NCI-H1092 treated with DMSO at 0.1 percent for 48 hours (cell line): Measurements from ENCODE around the gene RFTN1.
"Not testable (repeated sequence)": the region's sequence is repeated elsewhere in the genome, so short reads cannot be mapped to it uniquely, and the experiment has no call there.

Source experiments
- DNase-seq: peaks from one replicate; lab custom pipeline; 2025; lab: John Stamatoyannopoulos, UW

The RFTN1 gene

DNA sequence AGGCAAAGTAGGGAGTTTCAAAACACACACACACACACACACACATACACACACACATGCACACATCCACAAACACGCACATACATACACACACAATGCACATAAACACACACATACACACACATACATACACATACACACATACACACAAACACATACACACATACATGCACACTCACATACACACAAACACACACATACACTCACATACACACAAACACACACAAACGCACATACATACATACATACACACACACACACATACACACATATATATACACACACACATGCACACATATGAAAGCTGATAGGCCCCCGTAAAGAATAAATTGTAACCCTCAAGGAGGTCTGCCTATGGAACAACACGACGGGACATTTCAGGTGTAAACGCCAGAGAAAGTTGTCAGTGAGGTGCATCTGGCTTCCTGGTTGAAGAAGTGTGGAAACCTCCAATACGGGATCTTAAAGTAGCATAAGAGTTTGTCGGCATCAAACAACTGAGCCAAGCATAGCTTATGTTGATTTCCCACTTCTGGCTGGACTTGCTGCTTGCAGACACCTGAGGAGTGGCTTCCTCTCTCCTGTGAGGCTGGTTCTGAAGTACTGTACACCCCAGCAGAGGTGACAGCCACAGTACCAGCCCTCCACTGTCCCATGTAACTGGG is 5.8 kb downstream of the RFTN1 start:
- no peak for DNase-seq

DNA sequence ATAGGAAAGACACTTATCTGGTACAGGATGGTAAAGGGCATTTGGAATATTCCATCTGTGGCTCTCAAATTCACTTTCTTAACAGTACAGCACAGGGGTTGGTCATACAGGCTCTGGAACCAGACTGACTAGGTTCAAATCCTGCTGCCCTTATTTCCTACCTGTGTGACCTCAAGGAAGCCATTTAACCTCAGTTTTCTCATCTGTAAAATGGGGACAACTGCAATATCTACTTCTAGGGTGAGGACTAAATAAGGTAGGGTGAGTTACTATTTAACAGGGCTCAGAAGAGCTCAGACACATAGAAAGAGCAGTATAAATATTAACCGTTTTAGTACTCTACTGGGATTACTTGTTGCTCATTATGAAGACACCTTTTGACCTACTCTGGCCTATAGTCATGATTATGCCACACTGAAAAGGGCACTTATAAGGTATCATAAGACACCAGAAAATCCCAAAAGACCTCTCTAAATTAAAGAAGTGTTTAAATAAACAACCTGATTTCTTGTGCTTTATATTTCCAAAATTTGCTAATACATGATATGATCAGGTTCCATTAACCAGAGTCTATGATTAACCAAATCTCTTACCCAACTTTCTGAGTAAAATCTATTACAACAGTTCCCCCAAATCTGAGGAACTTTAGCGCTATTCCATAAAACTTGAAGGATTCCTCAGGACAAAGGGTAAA is 6.5 kb downstream of the RFTN1 start:
- no peak for DNase-seq

DNA sequence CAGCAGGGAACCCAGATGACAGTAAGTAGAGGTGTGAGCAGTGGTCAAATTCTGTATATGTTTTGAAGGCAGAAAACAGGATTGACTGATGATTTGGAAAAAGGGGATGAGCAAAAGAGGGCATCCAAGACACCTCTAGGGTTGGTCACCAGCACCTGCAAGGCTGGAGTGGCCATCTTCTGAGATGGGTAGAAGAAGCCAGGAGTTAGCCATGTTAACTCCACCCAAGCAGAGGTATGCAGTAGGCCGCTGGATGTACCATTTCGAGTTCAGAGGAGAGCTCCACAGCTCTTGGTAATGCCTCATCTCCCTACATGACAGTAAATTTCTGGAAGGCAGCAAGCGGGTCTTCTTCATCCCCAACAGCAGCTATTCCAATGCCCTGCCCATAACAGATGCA is 7.0 kb downstream of the RFTN1 start:
- DNase-seq, result no peak

DNA sequence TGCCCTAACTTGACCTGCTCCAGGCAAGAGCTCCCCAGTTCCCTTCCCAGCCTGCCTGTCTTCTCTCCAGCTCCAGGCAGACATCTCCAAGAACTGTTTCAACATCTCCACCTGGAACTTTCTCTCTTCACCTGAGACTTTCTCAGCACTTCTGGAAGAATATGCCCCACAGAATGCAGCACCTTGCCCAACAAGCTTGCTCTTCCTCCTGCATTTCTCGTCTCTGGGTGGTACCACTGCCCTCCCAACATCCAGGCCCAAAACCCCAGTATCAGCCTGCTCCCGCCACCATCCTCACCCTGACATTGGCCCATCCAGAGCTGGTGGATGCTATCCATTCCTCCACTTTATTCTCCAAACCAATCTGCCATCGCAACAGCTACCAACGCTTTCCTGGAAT is 8.8 kb downstream of the RFTN1 start:
- no peak for DNase-seq

DNA sequence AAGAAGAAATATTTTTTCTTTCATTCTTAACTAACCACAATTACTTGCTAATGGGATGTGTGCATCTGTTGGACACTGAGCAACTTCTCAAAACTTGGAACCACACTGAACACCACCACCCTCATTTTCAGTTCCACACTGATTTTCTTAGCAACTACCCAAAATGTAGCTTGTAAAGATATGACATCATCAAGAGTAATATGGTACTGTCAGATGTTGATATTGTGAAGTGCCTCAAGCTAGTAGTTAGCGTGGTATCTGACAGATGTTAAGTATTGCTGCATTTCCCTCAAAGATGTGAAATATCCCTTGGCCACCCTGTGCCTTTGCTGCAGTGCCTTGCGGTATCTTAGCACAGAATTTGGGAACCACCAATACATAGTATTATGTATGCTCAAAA is 9.3 kb downstream of the RFTN1 start:
- no peak for DNase-seq

DNA sequence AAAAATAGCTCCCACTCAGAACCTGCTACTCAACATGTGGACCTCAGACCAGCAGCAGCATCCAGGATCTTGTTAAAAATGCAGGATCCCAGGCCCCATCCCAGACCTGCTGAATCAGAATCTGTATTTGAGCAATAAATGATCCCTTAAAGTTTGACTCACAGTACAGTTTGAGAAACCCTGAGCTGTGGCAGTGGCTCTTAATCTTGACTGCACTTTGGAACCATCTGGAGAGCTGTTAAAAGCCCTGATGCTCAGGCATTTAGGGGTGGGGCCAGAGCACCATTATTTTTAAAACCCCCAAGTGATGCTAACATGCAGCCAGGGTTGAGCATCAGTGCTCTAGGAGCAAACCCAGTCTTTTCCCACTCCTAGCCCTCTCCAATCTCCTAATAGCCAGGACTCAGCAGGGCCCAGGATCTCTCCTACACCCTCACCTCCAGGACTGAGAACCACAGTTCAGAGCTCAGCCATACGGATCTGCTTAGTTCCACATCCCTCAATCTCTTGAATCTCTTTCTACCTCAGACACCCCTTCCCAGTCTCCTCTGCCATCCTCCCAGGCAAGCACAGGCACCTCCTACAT is 10.2 kb downstream of the RFTN1 start:
- DNase-seq, result no peak

DNA sequence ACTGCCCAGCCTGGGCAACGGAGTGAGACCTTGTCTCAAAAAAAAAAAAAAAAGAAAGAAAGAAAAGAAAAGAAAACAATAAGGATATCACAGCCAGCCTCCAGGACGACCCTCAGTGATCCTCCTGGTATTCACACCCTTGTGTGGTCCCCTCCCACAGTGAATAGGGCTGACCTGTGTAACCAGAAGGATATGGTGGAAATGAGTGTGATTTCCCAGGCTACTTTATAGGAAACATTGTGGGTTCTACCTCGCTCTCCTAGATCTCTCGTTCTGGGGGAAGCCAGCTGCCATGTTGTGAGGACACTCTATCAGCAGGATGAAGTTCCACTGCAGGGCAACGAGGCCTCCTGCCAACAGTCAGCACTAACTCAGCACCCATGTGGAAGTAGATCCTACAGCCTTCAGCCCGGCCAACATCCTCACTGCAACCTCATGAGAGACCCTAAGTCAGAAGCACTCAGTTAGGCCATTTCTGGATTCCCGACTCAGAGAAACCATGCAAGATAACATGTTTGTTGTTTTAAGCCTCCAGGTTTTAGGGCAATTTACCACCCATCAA is 11.1 kb downstream of the RFTN1 start:
- DNase-seq, result no peak

DNA sequence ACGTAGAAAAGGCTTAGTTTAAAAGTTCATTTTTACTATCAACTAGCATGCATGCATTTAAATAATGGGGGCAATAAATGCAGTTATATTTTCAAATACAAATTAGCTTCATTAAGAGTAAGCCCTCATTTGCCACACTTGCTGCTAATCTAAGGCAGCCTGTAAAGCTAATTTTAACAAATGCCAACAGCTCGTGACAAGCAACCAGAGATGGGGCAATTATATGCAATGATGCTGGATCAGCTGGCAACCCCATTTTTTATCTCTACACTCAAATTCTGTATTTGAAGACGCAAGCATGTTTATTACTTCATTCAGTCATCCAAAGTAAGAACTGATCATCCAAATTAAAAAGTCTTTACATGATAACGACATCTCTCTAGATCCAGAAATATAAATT is 12.1 kb downstream of the RFTN1 start:
- DNase-seq, result no peak

DNA sequence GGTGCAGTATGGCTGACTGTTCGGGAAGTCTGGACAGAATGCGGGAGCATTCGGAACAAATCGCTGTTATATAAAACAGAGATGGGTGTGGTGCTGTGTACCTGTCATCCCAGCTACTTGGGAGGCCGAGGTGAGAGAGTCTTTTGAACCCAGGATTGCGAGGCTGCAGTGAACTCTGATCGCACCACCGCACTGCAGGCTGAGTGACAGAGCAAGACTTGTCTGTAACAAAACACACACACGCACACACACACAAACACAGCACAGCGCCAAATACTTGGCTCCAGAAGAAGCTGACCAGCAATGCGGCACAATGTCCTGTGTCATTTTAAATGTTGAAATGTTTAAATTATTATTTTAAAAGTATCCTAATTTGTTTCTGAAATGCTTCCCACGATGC is 12.6 kb downstream of the RFTN1 start:
- no peak for DNase-seq

DNA sequence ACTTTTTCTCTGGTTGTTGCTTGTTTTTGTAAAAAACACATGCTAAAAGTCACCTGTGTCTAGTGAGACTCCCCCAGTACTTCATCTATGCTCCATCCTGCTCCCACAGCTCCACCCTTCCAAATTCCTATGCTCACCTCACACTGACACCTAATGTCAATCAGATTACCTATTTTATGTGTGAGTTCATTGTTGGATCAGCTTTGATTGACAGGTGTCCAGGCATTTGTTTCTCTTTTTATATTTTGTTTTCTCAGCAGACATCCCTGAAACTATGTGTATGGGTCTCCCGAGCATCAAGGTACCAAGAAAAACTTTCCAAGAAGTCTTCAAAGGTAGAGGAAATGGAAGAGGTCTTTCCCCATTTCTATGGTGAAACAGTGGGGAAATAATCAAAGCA is 13.4 kb downstream of the RFTN1 start:
- DNase-seq, result no peak

DNA sequence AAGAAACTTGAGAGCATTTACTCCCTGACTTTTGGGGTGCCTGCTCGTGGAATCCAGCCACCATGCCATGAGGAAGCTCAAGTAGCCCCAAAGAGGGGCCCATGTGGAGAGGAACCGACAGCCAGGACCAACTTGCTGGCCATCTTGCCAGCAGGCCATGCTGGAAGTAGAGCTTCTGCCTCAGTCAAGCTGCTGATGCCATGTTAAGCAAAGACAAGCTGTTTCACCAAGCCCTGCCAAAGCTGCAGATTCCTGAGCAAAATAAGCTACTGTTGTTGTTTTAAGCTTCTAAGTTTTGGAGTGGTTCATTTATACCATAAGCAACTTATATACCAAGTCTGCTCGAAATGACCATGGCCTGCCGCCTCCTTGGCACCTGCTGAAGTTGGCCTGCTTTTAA is 14.1 kb downstream of the RFTN1 start:
- DNase-seq, result no peak

DNA sequence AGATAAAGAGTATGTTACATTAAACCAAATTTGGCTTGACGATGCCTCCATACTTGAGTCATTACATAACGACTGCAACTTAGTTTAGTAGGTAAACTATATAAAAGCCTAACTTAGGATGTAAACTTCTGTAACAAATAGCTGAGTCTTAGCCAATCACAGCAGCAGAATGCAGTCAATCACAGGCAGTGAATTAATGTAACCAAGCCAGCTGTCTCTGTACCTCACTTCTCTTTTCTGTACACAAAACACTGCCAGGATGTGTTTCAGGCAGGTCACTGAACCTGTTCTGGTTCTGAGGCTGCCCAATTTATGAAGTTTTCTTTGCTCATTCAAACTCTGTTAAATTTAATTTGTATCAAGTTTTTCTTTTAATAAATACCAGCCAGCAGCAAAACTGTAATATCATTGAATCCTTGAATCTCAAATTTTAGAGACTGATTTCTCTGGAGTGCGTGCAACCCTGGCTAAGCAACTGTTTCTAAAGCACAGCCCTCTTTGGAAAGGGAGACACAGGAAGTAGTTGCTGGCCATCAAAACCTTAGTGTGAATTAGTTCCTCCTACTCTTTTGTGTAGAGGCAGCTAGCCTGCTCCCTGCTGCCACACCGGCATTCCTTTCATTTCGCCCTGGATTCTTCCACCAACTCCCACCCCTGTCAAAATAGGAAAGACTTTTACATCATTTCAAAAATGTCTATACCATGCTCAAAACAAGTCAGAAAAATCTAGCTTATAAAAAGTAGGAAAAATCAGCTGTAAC is 15.2 kb downstream of the RFTN1 start:
- no peak for DNase-seq

DNA sequence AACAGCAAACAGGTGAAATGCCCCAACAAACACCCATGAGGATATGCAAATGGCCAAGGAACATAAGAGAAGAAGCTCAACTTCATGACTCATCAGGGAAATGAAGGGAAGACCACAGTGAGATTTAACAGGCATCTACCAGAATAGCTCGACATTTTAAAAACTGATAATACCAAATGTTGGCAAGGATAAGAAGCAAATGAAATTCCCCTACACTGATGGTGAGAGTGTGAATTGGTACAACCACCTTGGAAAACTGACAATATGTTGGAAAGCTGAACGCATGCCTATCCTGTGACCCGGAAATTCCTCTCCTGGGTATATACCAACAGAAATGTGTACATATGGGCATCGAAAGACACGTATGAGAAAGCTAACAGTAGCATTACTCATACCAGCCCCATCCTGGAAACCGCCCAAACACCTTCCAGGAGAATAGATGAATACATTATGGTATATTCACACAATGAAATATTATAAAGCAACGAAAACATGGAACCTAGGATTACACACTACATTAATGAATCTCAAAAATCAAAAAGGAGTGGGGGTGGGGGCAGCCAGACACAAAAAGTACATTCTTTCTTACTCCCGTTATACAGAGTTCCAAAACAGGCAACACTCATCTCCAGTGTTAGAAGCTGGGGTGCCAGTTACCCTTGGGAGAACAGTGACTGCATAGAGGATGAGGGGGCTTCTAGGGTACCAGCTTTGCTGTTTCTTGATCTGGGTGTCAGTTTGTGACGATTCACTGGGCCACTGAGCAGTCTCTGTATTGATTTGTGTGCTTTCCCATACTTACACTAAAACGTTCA is 16.9 kb downstream of the RFTN1 start:
- DNase-seq, result no peak

DNA sequence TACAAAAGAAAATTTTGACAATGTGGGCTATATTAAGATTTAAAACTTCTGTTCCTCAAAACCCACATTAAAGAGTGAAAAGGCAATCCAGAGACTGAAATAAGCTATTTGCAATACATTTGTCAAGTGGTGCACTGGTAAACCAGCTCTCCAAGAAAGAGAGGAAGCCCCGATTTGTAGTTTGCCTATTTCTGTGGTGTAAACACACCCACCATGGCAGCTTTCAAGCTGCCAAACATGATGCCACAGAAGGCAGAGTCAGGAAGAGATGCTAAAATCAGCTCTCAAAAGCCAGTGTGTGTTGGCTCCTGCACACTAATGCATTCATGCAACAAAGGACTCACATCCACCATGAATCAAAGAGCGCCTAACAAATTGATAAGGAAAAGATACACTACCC is 17.5 kb downstream of the RFTN1 start:
- DNase-seq, result no peak

DNA sequence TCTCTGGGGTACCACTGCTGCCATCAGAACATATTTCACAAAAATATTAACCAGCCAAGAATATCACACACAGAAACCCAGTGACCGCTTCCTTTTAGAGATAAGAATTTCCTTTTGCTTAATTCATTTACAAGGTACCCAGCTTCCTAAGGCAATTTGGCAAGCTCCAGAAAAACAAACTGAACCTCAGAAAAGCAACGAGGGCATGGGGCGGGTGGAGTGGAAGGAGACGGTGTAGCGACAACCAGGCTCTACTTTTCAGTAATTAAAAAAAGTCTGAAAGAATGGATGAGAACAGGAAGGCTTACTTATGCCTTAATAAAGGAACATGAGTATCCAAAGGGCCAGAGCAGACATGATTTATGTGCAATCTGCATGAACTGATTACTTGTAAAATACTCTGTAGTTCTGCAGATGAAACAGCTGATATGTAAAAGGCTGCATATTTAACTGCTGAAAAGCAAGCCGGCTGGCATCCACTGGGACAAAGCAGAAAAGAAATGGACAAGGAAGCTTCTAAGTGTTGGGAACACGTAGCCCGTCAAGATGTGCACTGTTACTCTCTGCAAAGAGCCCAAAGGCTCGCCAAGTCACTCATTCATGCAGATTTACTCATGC is 18.6 kb downstream of the RFTN1 start:
- DNase-seq, result no peak

DNA sequence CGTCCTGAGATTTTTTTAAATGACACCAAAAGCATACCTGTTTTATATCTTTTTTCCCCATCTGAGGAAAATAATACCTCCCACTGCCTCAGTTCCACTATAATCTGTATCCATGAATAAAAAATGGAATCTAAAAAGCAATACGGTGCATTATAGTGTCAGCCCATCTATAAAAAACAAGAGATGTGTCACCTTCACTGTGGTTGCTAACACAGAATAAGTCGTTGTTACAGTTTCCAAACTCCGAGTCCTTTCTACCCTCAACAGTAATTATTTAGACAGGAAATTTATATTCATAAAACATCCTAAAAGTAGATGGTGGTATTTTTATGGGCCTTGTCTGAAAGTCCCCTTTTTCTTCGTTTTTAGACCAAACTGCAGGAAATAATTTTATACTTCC is 19.4 kb downstream of the RFTN1 start:
- DNase-seq, result no peak

DNA sequence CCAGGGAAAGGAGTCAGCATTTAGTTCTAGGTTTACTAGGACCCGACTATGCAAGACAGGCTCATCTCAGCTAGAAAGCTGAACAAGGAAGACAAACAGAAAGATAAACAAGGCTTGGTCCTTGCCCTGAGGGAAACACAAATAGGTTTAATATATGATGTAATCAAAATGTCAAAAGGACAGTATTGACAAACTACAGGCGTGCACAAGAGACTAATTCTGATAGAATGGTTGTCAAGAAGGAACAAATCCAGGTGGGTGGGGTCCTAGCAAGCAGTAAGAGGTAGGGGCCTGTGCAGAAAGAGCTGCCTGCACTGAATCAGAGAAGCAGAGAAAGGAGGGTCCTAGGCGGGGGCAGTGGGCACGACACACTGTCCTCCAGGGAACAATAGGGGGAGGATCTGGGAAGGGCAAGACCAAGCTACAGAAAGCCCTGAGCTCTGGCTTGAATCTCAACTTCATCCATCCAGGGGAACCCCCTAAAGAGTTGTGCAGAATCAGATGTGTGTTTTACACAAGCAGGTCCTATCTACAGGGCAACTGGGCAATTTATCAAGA is 23.4 kb downstream of the RFTN1 start:
- DNase-seq, result no peak

DNA sequence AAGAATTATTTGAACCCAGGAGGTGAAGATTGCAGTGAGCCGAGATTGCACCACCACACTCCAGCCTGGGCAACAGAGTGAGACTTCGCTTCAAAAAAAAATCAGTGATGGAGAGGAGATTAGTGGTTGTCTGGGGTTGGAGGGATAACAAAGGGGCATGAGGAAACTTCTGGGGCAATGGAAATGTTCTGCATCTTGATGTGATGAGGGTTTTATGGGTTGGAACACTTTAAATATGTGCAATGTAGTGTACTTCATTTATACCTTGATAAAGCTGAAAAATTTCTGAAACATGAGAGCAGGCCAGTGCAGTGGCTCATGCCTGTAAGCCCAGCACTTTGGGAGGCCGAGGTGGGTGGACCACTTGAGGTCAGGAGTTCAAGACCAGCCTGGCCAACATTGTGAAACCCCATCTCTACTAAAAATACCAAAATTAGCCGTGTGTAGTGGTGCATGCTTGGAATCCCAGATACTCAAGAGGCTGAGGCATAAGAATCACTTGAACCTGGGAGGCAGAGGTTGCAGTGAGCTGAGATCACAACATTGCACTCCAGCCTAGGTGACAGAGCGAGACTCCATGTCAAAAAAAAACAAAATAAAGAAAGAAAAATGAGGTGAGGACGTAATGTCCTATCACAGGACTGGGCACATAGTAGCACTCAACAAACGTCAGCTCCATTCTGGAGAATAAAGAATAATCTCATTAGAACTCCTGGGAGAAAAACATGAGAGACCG is 24.0 kb downstream of the RFTN1 start:
- not testable (repeated sequence) for DNase-seq

DNA sequence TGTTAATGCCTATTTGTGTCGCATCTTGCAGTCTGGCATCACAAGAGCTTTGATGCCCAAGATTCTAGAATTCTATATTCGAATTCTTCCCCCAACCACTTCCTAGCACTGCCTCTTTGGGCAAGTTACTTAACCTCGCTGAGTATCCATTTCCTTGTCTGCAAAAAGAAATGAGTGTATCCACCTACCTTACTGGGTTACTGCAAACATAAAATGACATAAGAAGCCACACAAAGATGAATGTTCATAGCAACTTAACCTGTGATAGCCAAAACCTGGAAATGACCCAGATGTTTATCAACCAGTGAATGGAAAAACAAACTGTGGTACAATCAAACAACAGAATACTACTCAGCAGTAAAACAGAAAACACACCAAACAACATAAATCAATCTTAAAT is 24.9 kb downstream of the RFTN1 start:
- DNase-seq, result no peak

DNA sequence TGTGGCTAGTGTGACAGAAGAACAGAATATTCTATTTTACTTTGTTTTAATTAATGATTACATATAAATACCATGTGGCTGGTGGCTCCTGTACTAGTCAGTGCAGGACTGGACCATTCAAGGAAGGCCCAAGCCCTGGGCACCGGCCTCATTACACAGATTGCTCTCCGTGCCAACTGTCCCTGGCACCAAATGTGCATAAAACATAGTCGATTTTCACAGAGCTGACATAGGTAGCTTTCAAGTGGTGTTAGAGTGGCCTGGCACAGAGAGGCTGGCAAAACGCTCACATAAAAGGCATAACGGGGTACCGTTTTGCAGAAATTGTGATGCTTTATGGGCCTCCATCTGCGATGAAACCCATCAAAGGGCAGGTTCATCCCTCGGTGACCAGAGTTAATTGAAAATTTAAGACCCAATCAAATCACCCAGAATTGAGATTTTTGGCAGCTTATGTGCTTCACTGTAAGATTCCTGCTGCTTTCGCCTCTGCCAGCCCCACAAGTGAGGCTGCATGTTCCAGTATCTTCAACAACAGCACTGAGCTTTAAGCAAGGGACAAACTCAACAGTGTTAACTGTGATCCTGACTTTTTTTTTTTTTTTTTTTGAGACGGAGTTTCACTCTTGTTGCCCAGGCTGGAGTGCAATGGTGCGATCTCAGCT is 25.9 kb downstream of the RFTN1 start:
- peak; percentile 61 for DNase-seq
